HepG2 (cell line): Measurements from ENCODE around the gene ZNF341. TPM values are rescaled to one million over a fixed set of nuclear protein-coding genes. Genes with fewer than 3 reads are reported as not detected.
A peak's percentile ranks its signal among the peaks of the same experiment; 100 is the strongest.

ENCODE experiments used
- ATAC-seq: fragments of 200-7000 bp; cut with Tn5 transposase; 3 replicates; pipeline ENCODE4 v1.9.1; 2020; ENCODE audit warnings: mild to moderate bottlenecking, moderate library complexity
- BruUV-seq: library from RNA; stranded (reverse); fragments of 400-500 nt; replicated peaks from 2 replicates; lab custom pipeline; 2021; lab: Mats Ljungman, UMichigan
- CTCF ChIA-PET: fragments of 300-600 bp; formaldehyde crosslinking; extraction: SDS; loops from one replicate; lab custom pipeline; 2021; ENCODE audit warnings: low total read pairs, inconsistent platforms, low intra/inter-chr PET ratio; lab: Yijun Ruan, JAX
- POLR2A ChIA-PET: fragments of 350-600 bp; sonication (Branson Sonifier 250); formaldehyde crosslinking; loops from one replicate; lab custom pipeline; 2020; ENCODE audit warnings: antibody characterized with exemption, inconsistent platforms; lab: Yijun Ruan, JAX
- DNase-seq: peaks from one replicate; pipeline ENCODE4 v3.0.0-alpha.2; 2015; ENCODE audit warnings: low spot score
- FAIRE-seq: peaks from 3 replicates; lab custom pipeline; 2011; peaks lifted over from hg19 to GRCh38; lab: Jason Lieb, UNC
- H2AFZ ChIP-seq: one replicate; pipeline ENCODE4 v1.6.1; 2011; ENCODE audit warnings: low read length, inconsistent platforms
- H3K27ac ChIP-seq: fragments of 300-600 bp; 3 replicates; pipeline ENCODE4 v1.8.0; 2011; ENCODE audit warnings: mixed run types, mild to moderate bottlenecking, mixed read lengths, low read length, inconsistent platforms; ENCODE audit not compliant: insufficient read depth; ENCODE audit errors: extremely low read length
- H3K27me3 ChIP-seq, 2 experiments: fragments of 200-600 bp in 1 of 2; 2 replicates in 1 of 2; 3 replicates in 1 of 2; pipeline versions ENCODE4 v1.6.0 to v1.8.0; 2011; ENCODE audit warnings: low read length in 2 of 2, mild to moderate bottlenecking in 2 of 2, moderate library complexity in 2 of 2, inconsistent platforms in 1 of 2; ENCODE audit not compliant: insufficient read depth in 2 of 2, control insufficient read depth in 1 of 2
- H3K36me3 ChIP-seq, 2 experiments: fragments of 200-600 bp in 1 of 2; replicated peaks in 1 of 2; 2 replicates in 1 of 2; 3 replicates in 1 of 2; pipeline versions ENCODE4 v1.5.1 to v1.8.0; 2011; ENCODE audit warnings: low read length in 2 of 2, inconsistent platforms in 1 of 2; ENCODE audit not compliant: insufficient read depth in 2 of 2, control insufficient read depth in 1 of 2
- H3K4me1 ChIP-seq: 2 replicates; pipeline ENCODE4 v1.5.1; 2012; ENCODE audit warnings: low read length, inconsistent platforms; ENCODE audit not compliant: insufficient read depth
- H3K4me2 ChIP-seq: 2 replicates; pipeline ENCODE4 v1.6.0; 2011; ENCODE audit warnings: low read depth, low read length, inconsistent platforms
- H3K4me3 ChIP-seq, 3 experiments: fragments of 200-600 bp in 1 of 3; sonication (generic), shearing (Covaris generic) in 1 of 3; replicated peaks in 1 of 3; 2 replicates each; pipeline ENCODE4 v1.5.1; 2011 to 2016; ENCODE audit warnings: low read length in 3 of 3, inconsistent platforms in 2 of 3, low read depth in 2 of 3, mild to moderate bottlenecking in 2 of 3, control low read depth in 1 of 3, mixed read lengths in 1 of 3; ENCODE audit not compliant: insufficient read depth in 1 of 3
- H3K79me2 ChIP-seq: one replicate; pipeline ENCODE4 v1.6.1; 2011; ENCODE audit warnings: low read length, inconsistent platforms; ENCODE audit not compliant: insufficient read depth
- H3K9ac ChIP-seq: 2 replicates; pipeline ENCODE4 v1.6.0; 2011; ENCODE audit warnings: mild to moderate bottlenecking, low read depth, low read length, inconsistent platforms; ENCODE audit not compliant: insufficient read depth
- H3K9me3 ChIP-seq: 2 replicates; pipeline ENCODE4 v1.5.1; 2012; ENCODE audit warnings: mild to moderate bottlenecking, low read length
- H4K20me1 ChIP-seq: 2 replicates; pipeline ENCODE4 v1.6.0; 2011; ENCODE audit warnings: inconsistent platforms, mild to moderate bottlenecking, low read length, moderate library complexity; ENCODE audit not compliant: insufficient read depth
- ATF7 ChIP-seq, 2 experiments: fragments of 450-650 bp in 1 of 2; sonication (generic) in 1 of 2; formaldehyde crosslinking in 1 of 2; IDR thresholded peaks; 2 replicates each; pipeline versions ENCODE4 v1.4.0 to v1.6.1; 2016 to 2020; ENCODE audit warnings: antibody characterized with exemption in 1 of 2, mild to moderate bottlenecking in 1 of 2, missing genetic modification reagents in 1 of 2
- CEBPB ChIP-seq: IDR thresholded peaks from 2 replicates; pipeline ENCODE4 v1.6.1; 2011; ENCODE audit warnings: low read depth, low read length, improper control_type of control experiment, borderline replicate concordance
- CREB1 ChIP-seq, 2 experiments: fragments of 450-650 bp in 1 of 2; IDR thresholded peaks; 2 replicates each; pipeline ENCODE4 v1.6.1; 2016 to 2017; ENCODE audit warnings: control low read depth in 1 of 2, mild to moderate bottlenecking in 1 of 2, missing compliant biosample characterization in 1 of 2, missing genetic modification characterization in 1 of 2
- ESRRA ChIP-seq: sonication (generic); formaldehyde crosslinking; IDR thresholded peaks from 2 replicates; pipeline ENCODE4 v1.5.1; 2020; ENCODE audit warnings: mild to moderate bottlenecking, low read depth, missing genetic modification reagents
- GLI4 ChIP-seq: sonication (generic); formaldehyde crosslinking; IDR thresholded peaks from 2 replicates; pipeline ENCODE4 v1.5.1; 2020; ENCODE audit warnings: missing genetic modification reagents, mild to moderate bottlenecking, moderate library complexity, borderline replicate concordance
- MTF1 ChIP-seq: sonication (generic); formaldehyde crosslinking; IDR thresholded peaks from 2 replicates; pipeline ENCODE4 v1.5.0; 2020; ENCODE audit warnings: missing genetic modification reagents
- MYC ChIP-seq: sonication (generic); formaldehyde crosslinking; IDR thresholded peaks from 2 replicates; pipeline ENCODE4 v1.9.0; 2021; ENCODE audit warnings: missing genetic modification reagents, borderline replicate concordance
- SETDB1 ChIP-seq: sonication (generic); formaldehyde crosslinking; IDR thresholded peaks from 2 replicates; pipeline ENCODE4 v1.5.1; 2020; ENCODE audit warnings: missing genetic modification reagents, mild to moderate bottlenecking, borderline replicate concordance
- SMARCC2 ChIP-seq: fragments of 450-650 bp; IDR thresholded peaks from 2 replicates; pipeline ENCODE4 v1.6.1; 2017; ENCODE audit warnings: antibody characterized with exemption, mild to moderate bottlenecking
- SOX6 ChIP-seq, 2 experiments: fragments of 450-650 bp in 1 of 2; sonication (generic) in 1 of 2; formaldehyde crosslinking in 1 of 2; IDR thresholded peaks; 2 replicates each; pipeline versions ENCODE4 v1.4.0 to v1.6.1; 2017 to 2020; ENCODE audit warnings: antibody characterized with exemption in 1 of 2, mild to moderate bottlenecking in 1 of 2, missing genetic modification reagents in 1 of 2
- TCF7L2 ChIP-seq: IDR thresholded peaks from 2 replicates; pipeline ENCODE4 v1.6.1; 2011; ENCODE audit warnings: mild to moderate bottlenecking, low read depth, low read length, moderate library complexity
- ZNF17 ChIP-seq: sonication (generic); formaldehyde crosslinking; IDR thresholded peaks from 2 replicates; pipeline ENCODE4 v1.5.0; 2020; ENCODE audit warnings: mild to moderate bottlenecking, missing genetic modification reagents
- ZNF207 ChIP-seq: fragments of 450-650 bp; IDR thresholded peaks from 2 replicates; pipeline ENCODE4 v1.6.1; 2016; ENCODE audit warnings: antibody characterized with exemption, borderline replicate concordance
- ZNF333 ChIP-seq: sonication (generic); formaldehyde crosslinking; IDR thresholded peaks from 2 replicates; pipeline ENCODE4 v1.4.0; 2020; ENCODE audit warnings: mild to moderate bottlenecking, missing genetic modification reagents, borderline replicate concordance
- ZNF34 ChIP-seq: sonication (generic); formaldehyde crosslinking; IDR thresholded peaks from 2 replicates; pipeline ENCODE4 v1.4.0; 2020; ENCODE audit warnings: mild to moderate bottlenecking, missing genetic modification reagents, borderline replicate concordance
- ZNF501 ChIP-seq: sonication (generic); formaldehyde crosslinking; IDR thresholded peaks from 2 replicates; pipeline ENCODE4 v1.5.1; 2020; ENCODE audit warnings: mild to moderate bottlenecking, moderate library complexity, missing genetic modification reagents
- ZNF503 ChIP-seq: sonication (generic); formaldehyde crosslinking; IDR thresholded peaks from 2 replicates; pipeline ENCODE4 v1.4.0; 2020; ENCODE audit warnings: missing genetic modification reagents
- ZNF563 ChIP-seq: sonication (generic); formaldehyde crosslinking; IDR thresholded peaks from 2 replicates; pipeline ENCODE4 v1.8.0; 2022; ENCODE audit warnings: mild to moderate bottlenecking, moderate library complexity, missing genetic modification reagents
- WGBS: methylation state at CpG from one replicate; pipeline ENCODE4 v1.1.6; 2017; ENCODE audit warnings: low lambda C conversion rate; 5-methylcytosine and 5-hydroxymethylcytosine counted together
- in situ Hi-C: cut with HindIII; loops from 2 replicates; pipeline ENCODE4 v1.10.0; 2017; ENCODE audit warnings: low pct_unique_long_range_greater_than_20kb; ENCODE audit not compliant: extremely low pct_ligation_motif_present
- intact Hi-C: fragments of 100-400 bp; cut with micrococcal nuclease; formaldehyde crosslinking; loops from one replicate; pipeline ENCODE4 v1.10.0; 2022; ENCODE audit not compliant: unreplicated experiment
- polyA plus RNA-seq, 8 experiments: library from polyadenylated mRNA; depleted of rRNA in 3 of 8; stranded (reverse) in 7 of 8; unstranded in 1 of 8; fragments of >200 nt; fragmentation: Illumina TruSeq in 4 of 8; extraction: Trizol in 4 of 8; gene quantifications; 2 replicates each; pipeline versions ENCODE4 v1.2.1 to v1.2.3, GENCODE V29; 2011 to 2016; ENCODE audit warnings: low read depth in 4 of 8, missing spikeins in 1 of 8, mixed read lengths in 1 of 8; ENCODE audit not compliant: insufficient read depth in 1 of 8
- total RNA-seq, 5 experiments: library from RNA; depleted of rRNA; stranded (reverse); fragments of >200 nt; fragmentation: Illumina TruSeq; extraction: Trizol; gene quantifications; 2 replicates each; pipeline ENCODE4 v1.2.3, GENCODE V29; 2016; ENCODE audit warnings: low read depth in 1 of 5

The ZNF341 gene
- total and polyA plus RNA-seq, 2 of the 13 experiments (the other 11 are each of a cell fraction or from before 2014, with no cell fraction given), result 1.1 to 2.2 TPM

DNA sequence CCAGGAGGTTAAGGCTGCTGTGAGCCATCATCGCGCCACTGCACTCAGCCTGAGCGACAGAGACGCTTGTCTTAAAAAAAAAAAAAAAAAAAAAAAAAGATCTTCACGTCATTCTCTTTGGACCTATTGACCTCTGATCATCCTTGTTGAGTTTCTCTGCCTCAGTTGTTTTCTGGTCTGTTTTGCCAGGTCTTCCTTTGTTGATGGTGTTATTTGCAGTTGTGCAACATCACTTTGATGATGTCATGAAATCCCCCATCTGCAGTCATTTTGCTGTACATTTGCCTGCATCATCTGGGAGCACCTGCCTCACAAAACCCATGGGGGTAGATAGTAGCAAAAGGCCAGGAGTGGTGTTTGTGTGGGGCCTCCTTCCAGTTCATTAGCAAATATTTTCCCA is 40.1 kb downstream of the ZNF341 start:
- Histone ChIP-seq H3K4me2 (no peak overlapping the region), H2AFZ (no peak overlapping the region), H3K9ac (no peak overlapping the region), H3K27ac (no peak overlapping the region), H3K4me1 (no peaks in the 10 kb centered on the region), H3K79me2 (no peaks in the 10 kb centered on the region), H3K9me3 (no peaks in the 10 kb centered on the region), H3K27me3 (no peaks in the 10 kb centered on the region), H4K20me1 (no peaks in the 10 kb centered on the region), H3K4me3 (no peak overlapping the region), H3K36me3 (0 out of 5 replicates have a peak, but pooled peaks cover 0 to 1% of the 10 kb centered on the region in 2 experiments)
- CTCF ChIA-PET, result no interaction called here
- no TSS peak for BruUV-seq
- POLR2A ChIA-PET, result no interaction called here
- in situ Hi-C loops (no loop called here), intact Hi-C loops (no loop called here)
- no peak for DNase-seq
- FAIRE-seq, result no peak
- WGBS, result 94% methylated on average over 5 of the region's 5 CpGs
- no peak for ATAC-seq
- TF ChIP-seq ZNF207 (no peak), CEBPB (peak; percentile 67; the same call in 1 of the 2 replicates), TCF7L2 (no peak), SOX6 (IDR thresholded peaks at IDR 0.05) (no peak), SOX6 (CRISPR knock-in tag; IDR thresholded peaks at IDR 0.05) (no peak), ATF7 (IDR thresholded peaks at IDR 0.05) (peak; percentile 91), ATF7 (CRISPR knock-in tag; IDR thresholded peaks at IDR 0.05) (no peak), SMARCC2 (no peak), CREB1 (IDR thresholded peaks at IDR 0.05) (peak; percentile 83), CREB1 (CRISPR knock-in tag; IDR thresholded peaks at IDR 0.05) (no peak), GLI4 (CRISPR knock-in tag) (no peak)
- TF ChIP-seq, all 625 proteins: peak for 3

DNA sequence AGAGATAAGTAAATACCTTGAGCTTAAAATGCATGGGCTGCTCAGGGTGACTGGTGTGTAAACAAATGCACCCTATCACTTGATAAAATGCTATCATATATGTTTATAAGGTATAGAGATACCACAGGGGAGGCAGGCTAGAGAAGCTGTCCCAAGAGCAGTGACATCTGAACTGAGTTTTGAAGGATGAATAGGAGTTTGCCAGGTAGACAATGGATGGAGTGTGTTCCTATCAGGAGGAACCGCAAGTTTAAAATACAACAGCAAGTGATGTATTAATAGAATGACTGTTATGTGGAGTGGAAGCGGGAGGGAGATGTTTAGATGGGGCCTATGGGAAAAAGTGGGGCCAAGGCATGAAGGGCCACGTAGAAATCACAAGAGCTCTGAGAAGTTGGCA is 40.6 kb downstream of the ZNF341 start:
- in situ Hi-C loops, result no loop called here
- intact Hi-C loops, result no loop called here
- H3K79me2 ChIP-seq, result no peaks in the 10 kb centered on the region

More for the DNA sequence above, 40.6 kb downstream of the ZNF341 start:
- no peak overlapping the region for H2AFZ ChIP-seq
- FAIRE-seq (no peak), DNase-seq (no peak), ATAC-seq (no peak)
- no TSS peak for BruUV-seq
- H3K9ac ChIP-seq, result no peak overlapping the region
- H3K27ac ChIP-seq, result no peak overlapping the region
- H3K27me3 ChIP-seq, result no peaks in the 10 kb centered on the region
- H3K36me3 ChIP-seq, result no peaks in the 10 kb centered on the region
- ChIA-PET CTCF (no interaction called here), POLR2A (no interaction called here)
- no peaks in the 10 kb centered on the region for H3K4me1 ChIP-seq
- H4K20me1 ChIP-seq, result no peaks in the 10 kb centered on the region
- H3K9me3 ChIP-seq, result no peaks in the 10 kb centered on the region
- no peak overlapping the region for H3K4me2 ChIP-seq
- WGBS, result 87% methylated on average over 3 of the region's 3 CpGs
- H3K4me3 ChIP-seq, result no peak overlapping the region
- no peak for TF ChIP-seq ZNF17 (CRISPR knock-in tag)
- TF ChIP-seq ZNF34, result no peak
- TF ChIP-seq MTF1 (CRISPR knock-in tag), result no peak
- no peak for TF ChIP-seq ZNF333
- no peak for TF ChIP-seq ZNF503 (CRISPR knock-in tag)
- no peak for TF ChIP-seq SETDB1 (CRISPR knock-in tag)
- no peak for TF ChIP-seq ZNF563 (CRISPR knock-in tag)
- no peak for TF ChIP-seq ESRRA (CRISPR knock-in tag)
- no peak for TF ChIP-seq MYC (CRISPR knock-in tag)
- no peak for TF ChIP-seq ZNF501 (CRISPR knock-in tag)
